GM21360 (cell line): ENCODE data around the gene CLCN5.
"Not testable (repeated sequence)": the region's sequence is repeated elsewhere in the genome, so short reads cannot be mapped to it uniquely, and the experiment has no call there.

Experiments
- ATAC-seq: cut with Tn5 transposase; IDR thresholded peaks from one replicate; pipeline ENCODE4 v1.9.1; 2021; ENCODE audit warnings: mild to moderate bottlenecking, moderate library complexity; ENCODE audit not compliant: unreplicated experiment

The CLCN5 gene

GRCh38 chrX:49995107-49995731, 72.8 kb downstream of the CLCN5 start:
- ATAC-seq, result no peak

- no peak for ATAC-seq
Measured at GRCh38 chrX:49995795-49996455, 73.5 kb downstream of the CLCN5 start.

- no peak for ATAC-seq
Measured at GRCh38 chrX:49996474-49996873, 74.1 kb downstream of the CLCN5 start.

GRCh38 chrX:49999087-49999486, 76.7 kb downstream of the CLCN5 start:
- no peak for ATAC-seq

GRCh38 chrX:50000937-50001542, 78.6 kb downstream of the CLCN5 start:
- no peak for ATAC-seq

GRCh38 chrX:50002067-50002714, 79.8 kb downstream of the CLCN5 start:
- no peak for ATAC-seq

GRCh38 chrX:50003467-50003866, 81.1 kb downstream of the CLCN5 start:
- no peak for ATAC-seq

GRCh38 chrX:50003927-50004326, 81.5 kb downstream of the CLCN5 start:
- ATAC-seq, result no peak

GRCh38 chrX:50025591-50025990, 103.2 kb downstream of the CLCN5 start:
- ATAC-seq, result not testable (repeated sequence)

GRCh38 chrX:50035126-50035525, 112.7 kb downstream of the CLCN5 start:
- no peak for ATAC-seq

GRCh38 chrX:50036426-50036825, 114.0 kb downstream of the CLCN5 start:
- no peak for ATAC-seq

- no peak for ATAC-seq
Measured at GRCh38 chrX:50045823-50046222, 123.4 kb downstream of the CLCN5 start.

- no peak for ATAC-seq
Measured at GRCh38 chrX:50049228-50049627, 126.8 kb downstream of the CLCN5 start.

- ATAC-seq, result no peak
Measured at GRCh38 chrX:50054147-50054546, 131.8 kb downstream of the CLCN5 start.

- ATAC-seq, result no peak
Measured at GRCh38 chrX:50066318-50066937, 144.0 kb downstream of the CLCN5 start.

- no peak for ATAC-seq
Measured at GRCh38 chrX:50067435-50068284, 145.3 kb downstream of the CLCN5 start.

- ATAC-seq, result no peak
Measured at GRCh38 chrX:50068285-50068563, 145.8 kb downstream of the CLCN5 start.

GRCh38 chrX:50068893-50069292, 146.5 kb downstream of the CLCN5 start:
- no peak for ATAC-seq

- ATAC-seq, result no peak
Measured at GRCh38 chrX:50071494-50071893, 149.1 kb downstream of the CLCN5 start.

- ATAC-seq, result no peak
Measured at GRCh38 chrX:50072110-50072509, 149.7 kb downstream of the CLCN5 start.

- ATAC-seq, result no peak
Measured at GRCh38 chrX:50073601-50074000, 151.2 kb downstream of the CLCN5 start.
